AG10803 (cell line): ENCODE results near the gene ITPR1.

Source experiments
- DNase-seq: peaks from one replicate; pipeline ENCODE4 v3.0.0; 2010; ENCODE audit warnings: low read depth
- H3K4me3 ChIP-seq: 2 replicates; pipeline ENCODE4 v1.5.1; 2011; ENCODE audit warnings: mild to moderate bottlenecking, low read length, control low read depth
- TF ChIP-seq, protein P1 (sequence below): conservative IDR thresholded peaks from 2 replicates; pipeline ENCODE4 v1.5.1; 2011; ENCODE audit warnings: mild to moderate bottlenecking, low read length, control low read depth, inconsistent platforms

The ITPR1 gene

GRCh38 chr3:4536260-4536659 is 43.1 kb downstream of the ITPR1 start:
- no peak for DNase-seq
- TF ChIP-seq, protein P1, sequence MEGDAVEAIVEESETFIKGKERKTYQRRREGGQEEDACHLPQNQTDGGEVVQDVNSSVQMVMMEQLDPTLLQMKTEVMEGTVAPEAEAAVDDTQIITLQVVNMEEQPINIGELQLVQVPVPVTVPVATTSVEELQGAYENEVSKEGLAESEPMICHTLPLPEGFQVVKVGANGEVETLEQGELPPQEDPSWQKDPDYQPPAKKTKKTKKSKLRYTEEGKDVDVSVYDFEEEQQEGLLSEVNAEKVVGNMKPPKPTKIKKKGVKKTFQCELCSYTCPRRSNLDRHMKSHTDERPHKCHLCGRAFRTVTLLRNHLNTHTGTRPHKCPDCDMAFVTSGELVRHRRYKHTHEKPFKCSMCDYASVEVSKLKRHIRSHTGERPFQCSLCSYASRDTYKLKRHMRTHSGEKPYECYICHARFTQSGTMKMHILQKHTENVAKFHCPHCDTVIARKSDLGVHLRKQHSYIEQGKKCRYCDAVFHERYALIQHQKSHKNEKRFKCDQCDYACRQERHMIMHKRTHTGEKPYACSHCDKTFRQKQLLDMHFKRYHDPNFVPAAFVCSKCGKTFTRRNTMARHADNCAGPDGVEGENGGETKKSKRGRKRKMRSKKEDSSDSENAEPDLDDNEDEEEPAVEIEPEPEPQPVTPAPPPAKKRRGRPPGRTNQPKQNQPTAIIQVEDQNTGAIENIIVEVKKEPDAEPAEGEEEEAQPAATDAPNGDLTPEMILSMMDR = no peak
- H3K4me3 ChIP-seq = no peak overlapping the region

DNA sequence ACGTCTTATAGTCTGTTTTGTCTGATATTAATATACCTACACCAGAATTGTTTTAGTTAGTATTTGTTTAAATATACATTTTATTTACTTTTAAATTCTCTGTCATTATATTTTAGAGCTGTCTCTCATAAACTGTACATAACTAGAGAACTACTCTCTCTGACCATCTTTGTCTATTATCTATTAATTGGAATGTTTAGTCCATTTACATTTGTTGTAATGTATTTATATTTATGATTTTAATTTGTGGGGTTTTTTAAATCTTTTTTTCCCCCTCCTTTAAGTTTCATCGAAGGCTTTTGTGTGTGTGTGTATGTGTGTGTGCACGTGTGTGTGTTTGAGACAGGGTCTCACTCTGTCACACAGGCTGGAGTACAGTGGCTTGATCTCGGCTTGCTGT is 47.1 kb downstream of the ITPR1 start:
- no peak for DNase-seq
- TF ChIP-seq, protein P1 = no peak
- no peak overlapping the region for H3K4me3 ChIP-seq

DNA sequence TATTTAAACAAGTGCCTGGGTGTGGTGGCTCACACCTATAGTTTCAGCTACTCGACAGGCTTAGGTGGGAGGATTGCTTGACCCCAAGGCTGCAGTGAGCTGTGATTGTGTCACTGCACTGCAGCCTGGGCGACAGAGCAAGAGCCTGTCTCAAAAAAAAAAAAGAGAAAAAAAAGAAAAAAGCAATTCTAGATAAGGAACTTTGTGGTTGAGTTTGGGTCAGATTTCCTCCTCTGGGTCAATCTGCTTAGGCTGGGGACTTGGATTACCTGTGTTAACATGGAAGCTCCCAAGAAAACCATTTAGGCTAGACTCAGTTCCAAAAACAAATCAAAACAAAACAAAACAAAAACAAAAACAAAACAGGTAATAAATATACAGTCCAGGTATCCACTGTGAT is 50.0 kb downstream of the ITPR1 start:
- DNase-seq = no peak
- no peak overlapping the region for H3K4me3 ChIP-seq
- TF ChIP-seq, protein P1 = no peak

DNA sequence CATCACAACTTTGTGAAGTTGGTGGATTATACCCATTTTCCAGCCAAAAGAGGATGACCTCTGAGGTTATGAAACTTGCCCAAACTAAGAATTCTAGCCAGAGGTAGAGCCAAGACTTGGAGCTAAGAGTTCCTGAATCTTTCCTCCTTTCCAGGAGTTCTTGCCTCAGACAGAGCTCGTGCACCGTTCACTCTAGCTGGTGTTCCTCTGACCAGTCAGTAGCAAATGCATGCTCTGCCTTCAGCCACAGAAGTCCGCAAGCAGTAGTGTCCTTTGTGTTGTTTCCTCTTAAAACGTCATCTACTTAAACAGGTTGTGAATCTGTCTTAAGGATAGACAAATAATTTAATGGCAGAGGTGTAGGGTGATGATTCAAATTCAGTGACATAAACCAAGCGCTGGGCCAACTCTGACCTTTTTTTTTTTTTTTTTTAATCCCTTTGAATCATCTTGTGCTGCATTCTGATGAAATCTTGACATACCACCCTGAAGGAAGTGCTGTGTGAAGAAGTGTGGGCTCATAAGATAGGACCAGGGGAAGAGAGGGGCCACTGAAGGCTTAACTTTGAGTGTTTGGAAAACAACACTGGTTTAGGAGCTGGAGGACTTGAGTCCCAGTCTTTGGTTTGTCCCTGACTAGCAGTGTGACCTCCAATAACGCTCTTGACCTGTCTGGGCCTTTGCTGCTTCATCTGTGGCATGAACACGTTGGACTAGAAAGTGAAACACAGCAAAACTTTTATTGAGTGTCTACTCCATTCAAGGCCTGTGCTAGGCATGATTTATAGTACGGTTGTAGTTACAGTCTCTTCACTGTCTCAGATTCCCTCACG is 53.4 kb downstream of the ITPR1 start:
- no peak overlapping the region for H3K4me3 ChIP-seq
- no peak for DNase-seq

GRCh38 chr3:4547799-4548198 is 54.7 kb downstream of the ITPR1 start:
- TF ChIP-seq, protein P1 = no peak
- no peak overlapping the region for H3K4me3 ChIP-seq
- no peak for DNase-seq

More for the DNA sequence above, 53.4 kb downstream of the ITPR1 start:
- TF ChIP-seq, protein P1 = no peak

DNA sequence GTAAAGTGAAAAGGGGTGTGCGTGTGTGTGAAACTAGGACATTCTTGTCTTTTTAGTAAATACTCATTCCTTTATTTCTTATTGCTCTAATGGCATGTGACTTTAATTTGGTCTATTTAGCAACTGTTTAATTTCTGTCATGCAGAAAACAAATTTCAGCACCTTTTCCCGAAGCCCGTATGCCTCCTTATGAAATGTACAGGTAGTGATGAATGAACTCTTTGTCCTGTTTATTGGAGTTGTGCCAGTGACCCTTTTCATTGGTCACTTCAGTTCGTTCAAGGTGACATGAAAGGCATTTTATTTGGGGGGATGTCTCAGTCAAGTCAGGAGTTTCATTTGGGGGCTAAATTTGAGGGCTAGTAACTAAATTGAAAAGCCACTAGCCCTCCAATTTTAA is 55.2 kb downstream of the ITPR1 start:
- TF ChIP-seq, protein P1 = no peak
- H3K4me3 ChIP-seq = no peak overlapping the region
- no peak for DNase-seq

DNA sequence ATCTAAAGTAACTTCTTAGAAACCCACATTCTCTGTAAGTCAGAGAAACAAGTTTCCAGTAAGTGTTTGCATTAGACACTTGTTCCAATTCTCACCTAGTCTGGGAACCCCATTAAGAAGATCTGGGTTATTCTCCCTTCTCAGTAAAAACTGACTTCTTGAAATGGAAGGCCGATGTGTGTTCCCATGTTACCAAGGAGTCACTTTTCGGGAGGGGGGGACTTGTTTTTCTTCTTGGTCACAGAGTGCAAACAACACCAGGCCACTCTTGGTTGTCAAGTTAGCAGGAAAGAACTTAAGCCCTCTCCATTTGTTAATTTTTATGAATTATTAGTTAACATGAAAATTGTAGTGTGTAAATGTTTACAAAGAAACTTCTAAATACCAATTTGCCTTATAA is 55.6 kb downstream of the ITPR1 start:
- TF ChIP-seq, protein P1 = no peak
- DNase-seq = no peak
- no peak overlapping the region for H3K4me3 ChIP-seq
